Activated CD4-positive, CD25-positive, alpha-beta regulatory T cell treated with anti-CD3 and anti-CD28 coated beads, Interleukin-2, amount 50 U/mL, for 72 hours (primary cell): ENCODE results near the gene HBB.
"Not testable (repeated sequence)": the region's sequence is repeated elsewhere in the genome, so short reads cannot be mapped to it uniquely, and the experiment has no call there.

ENCODE experiments used
- DNase-seq: peaks from one replicate; pipeline ENCODE4 v3.0.0; 2021

Gene HBB

GRCh38 chr11:5226732-5227310 is at the start of gene HBB:
TSS of gene HBB (minus strand) at chr11:5227071. CDS start at chr11:5227021, 50 bp downstream.
- DNase-seq = no peak

- no peak for DNase-seq
Measured at GRCh38 chr11:5275369-5276110, 48.7 kb upstream of the HBB start.

GRCh38 chr11:5274395-5274794 is 47.5 kb upstream of the HBB start:
- DNase-seq = no peak

- DNase-seq = no peak
Measured at GRCh38 chr11:5272395-5273017, 45.6 kb upstream of the HBB start.

- DNase-seq = no peak
Measured at GRCh38 chr11:5269715-5270147, 42.9 kb upstream of the HBB start, which contains the start of gene HBE1. TSS of gene HBE1 (minus strand) at chr11:5269945. CDS start at chr11:5269890, 55 bp downstream.

GRCh38 chr11:5267033-5267563 is 40.2 kb upstream of the HBB start:
- DNase-seq = no peak

- DNase-seq = no peak
Measured at GRCh38 chr11:5266609-5267008, 39.7 kb upstream of the HBB start.

GRCh38 chr11:5265832-5266231 is 39.0 kb upstream of the HBB start:
- no peak for DNase-seq

GRCh38 chr11:5258543-5259262 is 31.8 kb upstream of the HBB start:
- DNase-seq = no peak

- DNase-seq = no peak
Measured at GRCh38 chr11:5257296-5257695, 30.4 kb upstream of the HBB start.

- not testable (repeated sequence) for DNase-seq
Measured at GRCh38 chr11:5254646-5255413, 28.0 kb upstream of the HBB start, which contains the start of gene HBG2. TSS of gene HBG2 (minus strand) at chr11:5254781. CDS start at chr11:5254728, 53 bp downstream.

- DNase-seq = not testable (repeated sequence)
Measured at GRCh38 chr11:5254023-5254422, 27.2 kb upstream of the HBB start.

- DNase-seq = not testable (repeated sequence)
Measured at GRCh38 chr11:5253440-5253839, 26.6 kb upstream of the HBB start.

- no peak for DNase-seq
Measured at GRCh38 chr11:5252919-5253265, 26.0 kb upstream of the HBB start.

GRCh38 chr11:5252192-5252918 is 25.5 kb upstream of the HBB start:
- no peak for DNase-seq

- DNase-seq = no peak
Measured at GRCh38 chr11:5251746-5252145, 24.9 kb upstream of the HBB start.

- no peak for DNase-seq
Measured at GRCh38 chr11:5250543-5251204, 23.8 kb upstream of the HBB start.

- not testable (repeated sequence) for DNase-seq
Measured at GRCh38 chr11:5249807-5250396, 23.0 kb upstream of the HBB start, which contains the start of gene HBG1. TSS of gene HBG1 (minus strand) at chr11:5249857. CDS start at chr11:5249804, 53 bp downstream.

GRCh38 chr11:5248498-5248897 is 21.6 kb upstream of the HBB start:
- DNase-seq = not testable (repeated sequence)

- no peak for DNase-seq
Measured at GRCh38 chr11:5247472-5248192, 20.8 kb upstream of the HBB start.
